Chondrocyte (in vitro differentiated cells): ENCODE data around the gene RMI2. TPM values are rescaled to one million over a fixed set of nuclear protein-coding genes. Genes with fewer than 3 reads are reported as not detected.
A peak's percentile ranks its signal among the peaks of the same experiment; 100 is the strongest.

Experiments
- DNase-seq: peaks from one replicate; pipeline ENCODE4 v3.0.0; 2021; ENCODE audit warnings: mixed read lengths, low spot score
- H3K27ac Mint-ChIP-seq: one replicate; pipeline ENCODE4 v1.8.0; 2021; ENCODE audit warnings: mild to moderate bottlenecking, moderate library complexity, mixed read lengths; ENCODE audit not compliant: unreplicated experiment
- H3K27me3 Mint-ChIP-seq: 2 replicates; pipeline ENCODE4 v1.8.0; 2021; ENCODE audit warnings: low read depth, mixed read lengths
- H3K36me3 Mint-ChIP-seq: 2 replicates; pipeline ENCODE4 v1.8.0; 2021; ENCODE audit warnings: low read depth, mixed read lengths
- H3K4me1 Mint-ChIP-seq: 2 replicates; pipeline ENCODE4 v1.8.0; 2021; ENCODE audit warnings: low read depth, mild to moderate bottlenecking, mixed read lengths
- H3K4me3 Mint-ChIP-seq: one replicate; pipeline ENCODE4 v1.8.0; 2021; ENCODE audit warnings: mild to moderate bottlenecking, moderate library complexity, mixed read lengths; ENCODE audit not compliant: unreplicated experiment
- H3K9me3 Mint-ChIP-seq: 2 replicates; pipeline ENCODE4 v1.8.0; 2021; ENCODE audit warnings: low read depth, mixed read lengths
- CTCF ChIP-seq: fragments of 200-600 bp; sonication (generic); IDR thresholded peaks from 2 replicates; pipeline ENCODE4 v1.5.0; 2021; ENCODE audit warnings: antibody characterized with exemption, mild to moderate bottlenecking, moderate library complexity
- total RNA-seq: library from RNA; stranded (reverse); gene quantifications from 3 replicates; pipeline ENCODE4 v1.2.1, GENCODE V29; 2021

The RMI2 gene
- total RNA-seq, 1 donor from 2014 or later = 1.6 TPM

- Mint-ChIP-seq H3K36me3 (no peaks in the 10 kb centered on the region), H3K4me1 (peaks cover 62% of the 10 kb centered on the region), H3K27me3 (no peaks in the 10 kb centered on the region), H3K27ac (peak overlapping the region; percentile 59), H3K4me3 (no peak overlapping the region), H3K9me3 (no peaks in the 10 kb centered on the region)
- DNase-seq = peak; percentile 64
- TF ChIP-seq CTCF = no peak
Observed at GRCh38 chr16:11359370-11359769, 14.1 kb downstream of the RMI2 start.

GRCh38 chr16:11360641-11361373 is 15.5 kb downstream of the RMI2 start:
- peaks cover 67% of the 10 kb centered on the region for H3K4me1 Mint-ChIP-seq
- H3K36me3 Mint-ChIP-seq = no peaks in the 10 kb centered on the region
- no peak for TF ChIP-seq CTCF
- no peaks in the 10 kb centered on the region for H3K27me3 Mint-ChIP-seq
- H3K9me3 Mint-ChIP-seq = no peaks in the 10 kb centered on the region
- H3K27ac Mint-ChIP-seq = no peak overlapping the region
- H3K4me3 Mint-ChIP-seq = no peak overlapping the region
- DNase-seq = peak; percentile 13

GRCh38 chr16:11361701-11362451 is 16.6 kb downstream of the RMI2 start:
- DNase-seq = peak; percentile 36
- no peak for TF ChIP-seq CTCF
- no peak overlapping the region for H3K4me3 Mint-ChIP-seq
- no peaks in the 10 kb centered on the region for H3K27me3 Mint-ChIP-seq
- no peaks in the 10 kb centered on the region for H3K36me3 Mint-ChIP-seq
- no peak overlapping the region for H3K27ac Mint-ChIP-seq
- H3K9me3 Mint-ChIP-seq = no peaks in the 10 kb centered on the region
- peaks cover 61% of the 10 kb centered on the region for H3K4me1 Mint-ChIP-seq

GRCh38 chr16:11363927-11364258 is 18.6 kb downstream of the RMI2 start:
- Mint-ChIP-seq H3K4me1 (peaks cover 41% of the 10 kb centered on the region), H3K36me3 (no peaks in the 10 kb centered on the region), H3K9me3 (no peaks in the 10 kb centered on the region), H3K27me3 (no peaks in the 10 kb centered on the region), H3K27ac (no peak overlapping the region), H3K4me3 (no peak overlapping the region)
- no peak for TF ChIP-seq CTCF
- DNase-seq = no peak

- TF ChIP-seq CTCF = no peak
- no peak overlapping the region for H3K27ac Mint-ChIP-seq
Observed at GRCh38 chr16:11367483-11367906, 22.2 kb downstream of the RMI2 start.

More at GRCh38 chr16:11367483-11367906, 22.2 kb downstream of the RMI2 start:
- H3K36me3 Mint-ChIP-seq = no peaks in the 10 kb centered on the region
- DNase-seq = no peak
- no peaks in the 10 kb centered on the region for H3K27me3 Mint-ChIP-seq
- peaks cover 16% of the 10 kb centered on the region for H3K4me1 Mint-ChIP-seq
- no peaks in the 10 kb centered on the region for H3K9me3 Mint-ChIP-seq
- no peak overlapping the region for H3K4me3 Mint-ChIP-seq
